Tibial nerve (tissue), 4 donors: ENCODE measurements around the gene CDRT15L2. TPM values are rescaled to one million over a fixed set of nuclear protein-coding genes. Genes with fewer than 3 reads are reported as not detected.
"Not testable (repeated sequence)": the region's sequence is repeated elsewhere in the genome, so short reads cannot be mapped to it uniquely, and the experiment has no call there.

Experiments used
- DNase-seq, 2 donors: peaks; one replicate each; pipeline ENCODE4 v3.0.0-alpha.2; 2019; ENCODE audit warnings: low spot score in 2 of 2
- H3K27ac ChIP-seq, 4 donors: fragments of 200-600 bp; sonication (generic) in 3 of 4; one replicate each; pipeline ENCODE4 v1.5.1; 2017 to 2019; ENCODE audit warnings: mild to moderate bottlenecking in 1 of 4
- H3K27me3 ChIP-seq, 2 donors: fragments of 200-600 bp; sonication (generic) in 1 of 2; one replicate each; pipeline versions ENCODE4 v1.5.1 to v1.6.0; 2017 to 2019
- H3K36me3 ChIP-seq, 3 donors: fragments of 200-600 bp; sonication (generic); one replicate each; pipeline ENCODE4 v1.5.1; 2018 to 2019
- H3K4me1 ChIP-seq, 4 donors: fragments of 200-600 bp; sonication (generic) in 3 of 4; one replicate each; pipeline ENCODE4 v1.5.1; 2017 to 2019
- H3K4me3 ChIP-seq, 4 donors: fragments of 200-600 bp; sonication (generic) in 3 of 4; one replicate each; pipeline ENCODE4 v1.5.1; 2017 to 2019; ENCODE audit warnings: mild to moderate bottlenecking in 1 of 4, moderate library complexity in 1 of 4
- H3K9me3 ChIP-seq, 4 donors: fragments of 200-600 bp; sonication (generic) in 3 of 4; one replicate each; pipeline ENCODE4 v1.5.1; 2017 to 2019
- EP300 ChIP-seq, 2 donors: sonication (generic); formaldehyde crosslinking; IDR thresholded peaks; one replicate each; pipeline ENCODE4 v1.6.1; 2017; ENCODE audit warnings: antibody characterized with exemption in 2 of 2, mild to moderate bottlenecking in 1 of 2
- POLR2A ChIP-seq, 2 donors: fragments of 450-650 bp; IDR thresholded peaks; one replicate each; pipeline ENCODE4 v1.6.1; 2017; ENCODE audit warnings: antibody characterized with exemption in 2 of 2, mild to moderate bottlenecking in 2 of 2, moderate library complexity in 2 of 2
- WGBS, 2 donors: methylation state at CpG; one replicate each; pipeline ENCODE4 v1.1.5; 2018; 5-methylcytosine and 5-hydroxymethylcytosine counted together
- small RNA-seq: library from RNA; depleted of rRNA; stranded (forward); fragments of <200 nt; gene quantifications from one replicate; pipeline ENCODE3, GENCODE V24; 2016
- total RNA-seq, 4 donors: library from RNA; depleted of rRNA; stranded (reverse); fragments of >200 nt; gene quantifications; one replicate each; pipeline ENCODE4 v1.1.0, GENCODE V29; 2016
- TF ChIP-seq, protein P1 (sequence below), 5 experiments: fragments of 200-600 bp in 3 of 5; fragments of 450-650 bp in 2 of 5; sonication (generic) in 3 of 5; IDR thresholded peaks; one replicate each; pipeline ENCODE4 v1.5.1; 2016 to 2019; ENCODE audit warnings: antibody characterized with exemption in 5 of 5, mild to moderate bottlenecking in 3 of 5, moderate library complexity in 2 of 5

CDRT15L2 gene
- total RNA-seq, 4 donors from 2014 or later, result not detected

DNA sequence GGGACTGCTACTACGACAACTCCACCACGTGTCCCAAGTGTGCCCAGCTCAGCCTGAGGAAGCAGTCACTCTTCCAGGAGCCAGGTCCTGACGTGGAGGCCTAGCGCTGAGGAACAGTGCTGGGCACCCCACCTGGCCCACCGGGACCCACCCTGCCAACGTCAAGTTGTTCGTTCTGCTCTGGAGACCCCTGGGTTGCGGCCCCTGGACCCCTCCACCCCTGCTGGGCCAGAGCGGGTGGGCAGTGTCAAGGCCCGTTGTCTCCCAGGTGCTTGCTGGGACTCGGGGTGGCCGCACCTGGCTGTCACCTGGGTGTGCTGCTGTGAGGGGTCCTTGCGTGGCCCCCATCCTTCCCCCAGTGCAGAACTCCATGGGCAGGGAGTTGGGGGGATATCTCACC, 34.4 kb downstream of the CDRT15L2 start:
- 91 to 94% methylated on average over 7 to 13 of the region's 13 CpGs for WGBS, 2 donors
- H3K27me3 ChIP-seq, result no peaks in the 10 kb centered on the region
- H3K36me3 ChIP-seq, result no peaks in the 10 kb centered on the region
- no peaks in the 10 kb centered on the region for H3K9me3 ChIP-seq
- TF ChIP-seq EP300 (IDR thresholded peaks at IDR 0.05), result no peak
- TF ChIP-seq, protein P1, sequence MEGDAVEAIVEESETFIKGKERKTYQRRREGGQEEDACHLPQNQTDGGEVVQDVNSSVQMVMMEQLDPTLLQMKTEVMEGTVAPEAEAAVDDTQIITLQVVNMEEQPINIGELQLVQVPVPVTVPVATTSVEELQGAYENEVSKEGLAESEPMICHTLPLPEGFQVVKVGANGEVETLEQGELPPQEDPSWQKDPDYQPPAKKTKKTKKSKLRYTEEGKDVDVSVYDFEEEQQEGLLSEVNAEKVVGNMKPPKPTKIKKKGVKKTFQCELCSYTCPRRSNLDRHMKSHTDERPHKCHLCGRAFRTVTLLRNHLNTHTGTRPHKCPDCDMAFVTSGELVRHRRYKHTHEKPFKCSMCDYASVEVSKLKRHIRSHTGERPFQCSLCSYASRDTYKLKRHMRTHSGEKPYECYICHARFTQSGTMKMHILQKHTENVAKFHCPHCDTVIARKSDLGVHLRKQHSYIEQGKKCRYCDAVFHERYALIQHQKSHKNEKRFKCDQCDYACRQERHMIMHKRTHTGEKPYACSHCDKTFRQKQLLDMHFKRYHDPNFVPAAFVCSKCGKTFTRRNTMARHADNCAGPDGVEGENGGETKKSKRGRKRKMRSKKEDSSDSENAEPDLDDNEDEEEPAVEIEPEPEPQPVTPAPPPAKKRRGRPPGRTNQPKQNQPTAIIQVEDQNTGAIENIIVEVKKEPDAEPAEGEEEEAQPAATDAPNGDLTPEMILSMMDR (IDR thresholded peaks at IDR 0.05), result no peak
- no peak for TF ChIP-seq POLR2A (IDR thresholded peaks at IDR 0.05)
- no peak overlapping the region for H3K4me3 ChIP-seq
- DNase-seq, result no peak
- H3K27ac ChIP-seq, result no peak overlapping the region
- H3K4me1 ChIP-seq, result no peaks in the 10 kb centered on the region

DNA sequence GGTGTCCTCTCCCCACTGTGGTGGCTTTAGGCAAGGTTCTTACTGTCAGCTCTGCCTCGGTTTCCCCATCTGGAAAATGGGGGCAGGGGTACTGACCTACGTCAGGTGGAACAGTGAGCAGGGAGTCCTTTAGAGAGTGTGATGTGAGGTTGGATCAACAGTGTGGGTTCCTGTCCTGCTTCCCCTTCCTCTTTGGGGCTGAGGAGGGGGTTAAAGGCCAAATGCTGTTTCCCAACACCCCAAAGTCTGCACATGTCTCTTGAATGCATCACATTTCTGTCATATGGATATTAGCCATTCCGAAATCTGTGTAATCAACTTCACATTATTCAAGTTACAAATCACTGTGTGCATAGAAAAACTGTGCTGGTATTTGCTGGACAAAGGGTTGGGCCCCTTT, 35.9 kb downstream of the CDRT15L2 start:
- H3K4me3 ChIP-seq, H3K27ac ChIP-seq, H3K9me3 ChIP-seq, H3K27me3 ChIP-seq, H3K36me3 ChIP-seq, DNase-seq, H3K4me1 ChIP-seq: not testable (repeated sequence)
- 82 to 85% methylated on average over 3 of the region's 3 CpGs for WGBS, 2 donors

Small RNA genes lying within 50 kb of the gene (small RNA-seq; reads per million reads assigned to genes)
- not detected for gene AC015818.1
- gene AC087499.1, result not detected
- not detected for gene AC087499.3

Other genes starting within 250 kb of the CDRT15L2 start
- gene LGALS9B, start 112.2 kb upstream of the CDRT15L2 start, total RNA-seq, result not detected